Mammary epithelial cell (primary cell): Measurements from ENCODE around the gene ALKBH4.

Source experiments
- CTCF ChIP-seq, 2 donors: IDR thresholded peaks in 1 of 2; conservative IDR thresholded peaks in 1 of 2; 2 replicates each; pipeline ENCODE4 v1.5.1; 2011 to 2012; ENCODE audit warnings: inconsistent platforms in 2 of 2, low read length in 2 of 2, mild to moderate bottlenecking in 2 of 2, control low read depth in 1 of 2, low read depth in 1 of 2; ENCODE audit not compliant: insufficient read depth in 1 of 2; ENCODE audit errors: extremely low read depth in 1 of 2
- EZH2 ChIP-seq: IDR thresholded peaks from 2 replicates; pipeline ENCODE4 v1.6.1; 2012; ENCODE audit warnings: low read length, inconsistent platforms, borderline replicate concordance

- no peak for TF ChIP-seq EZH2
- peak; percentile 50 to 57 for TF ChIP-seq CTCF (conservative IDR thresholded peaks at IDR 0.05 in 1 of 2, IDR thresholded peaks at IDR 0.05 in 1 of 2; ENCODE audit: extremely low read depth in 1 of 2, insufficient read depth in 1 of 2, low read depth in 1 of 2, low read length in 2 of 2)
Observed at GRCh38 chr7:102412548-102412947, 52.1 kb downstream of the ALKBH4 start.
